Endothelial cell of umbilical vein (primary cell): ENCODE data around the gene KCNMA1.

ENCODE experiments used
- EZH2 ChIP-seq: IDR thresholded peaks from 2 replicates; pipeline ENCODE4 v1.6.1; 2012; ENCODE audit warnings: borderline replicate concordance, low read depth, mild to moderate bottlenecking, moderate library complexity, low read length, inconsistent platforms; ENCODE audit not compliant: severe bottlenecking
- FOS ChIP-seq: IDR thresholded peaks from 2 replicates; pipeline ENCODE4 v1.6.1; 2011; ENCODE audit warnings: mild to moderate bottlenecking, low read length, moderate library complexity, borderline replicate concordance; ENCODE audit not compliant: insufficient read depth
- JUN ChIP-seq: IDR thresholded peaks from 2 replicates; pipeline ENCODE4 v1.6.1; 2011; ENCODE audit warnings: borderline replicate concordance, low read depth; ENCODE audit not compliant: insufficient read length, insufficient read depth
- POLR2A ChIP-seq: IDR thresholded peaks from 2 replicates; pipeline ENCODE4 v1.6.1; 2012; ENCODE audit warnings: low read depth, mild to moderate bottlenecking, control low read depth, low read length
- TF ChIP-seq, protein P1 (sequence below), 2 donors: IDR thresholded peaks; 1 replicate in 1 of 2; 2 replicates in 1 of 2; pipeline ENCODE4 v1.5.1; 2011; ENCODE audit warnings: low read length in 2 of 2, mild to moderate bottlenecking in 2 of 2, moderate library complexity in 2 of 2, control low read depth in 1 of 2, inconsistent platforms in 1 of 2, low read depth in 1 of 2; ENCODE audit not compliant: insufficient read depth in 1 of 2; ENCODE audit errors: extremely low read depth in 1 of 2

DNA sequence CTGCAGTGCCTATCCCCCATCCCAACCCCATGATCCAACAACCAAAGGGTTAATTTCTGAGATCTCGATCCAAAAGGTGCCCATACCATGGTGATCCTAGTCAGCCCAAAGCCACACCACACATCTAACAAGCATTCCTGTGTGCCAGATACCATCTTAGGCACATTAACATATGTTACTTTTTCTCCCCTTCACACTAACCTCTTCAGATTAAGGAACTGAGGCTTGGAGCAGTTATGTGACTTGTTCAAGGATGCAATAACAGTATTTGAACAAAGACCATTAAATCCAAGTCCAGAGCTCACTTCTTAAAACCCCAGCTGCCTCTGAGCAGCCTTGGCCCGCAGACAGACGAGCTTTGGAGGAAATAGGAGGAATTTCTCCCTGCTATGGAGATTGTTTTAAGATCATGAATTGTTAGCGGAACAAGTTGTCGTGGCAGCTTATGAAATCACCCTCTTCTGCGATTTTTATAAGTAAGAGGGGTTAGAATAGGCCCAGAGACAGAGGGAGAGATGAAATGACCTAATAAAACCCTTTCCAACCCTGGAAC is 327.2 kb downstream of the KCNMA1 start:
- TF ChIP-seq, protein P1, sequence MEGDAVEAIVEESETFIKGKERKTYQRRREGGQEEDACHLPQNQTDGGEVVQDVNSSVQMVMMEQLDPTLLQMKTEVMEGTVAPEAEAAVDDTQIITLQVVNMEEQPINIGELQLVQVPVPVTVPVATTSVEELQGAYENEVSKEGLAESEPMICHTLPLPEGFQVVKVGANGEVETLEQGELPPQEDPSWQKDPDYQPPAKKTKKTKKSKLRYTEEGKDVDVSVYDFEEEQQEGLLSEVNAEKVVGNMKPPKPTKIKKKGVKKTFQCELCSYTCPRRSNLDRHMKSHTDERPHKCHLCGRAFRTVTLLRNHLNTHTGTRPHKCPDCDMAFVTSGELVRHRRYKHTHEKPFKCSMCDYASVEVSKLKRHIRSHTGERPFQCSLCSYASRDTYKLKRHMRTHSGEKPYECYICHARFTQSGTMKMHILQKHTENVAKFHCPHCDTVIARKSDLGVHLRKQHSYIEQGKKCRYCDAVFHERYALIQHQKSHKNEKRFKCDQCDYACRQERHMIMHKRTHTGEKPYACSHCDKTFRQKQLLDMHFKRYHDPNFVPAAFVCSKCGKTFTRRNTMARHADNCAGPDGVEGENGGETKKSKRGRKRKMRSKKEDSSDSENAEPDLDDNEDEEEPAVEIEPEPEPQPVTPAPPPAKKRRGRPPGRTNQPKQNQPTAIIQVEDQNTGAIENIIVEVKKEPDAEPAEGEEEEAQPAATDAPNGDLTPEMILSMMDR (IDR thresholded peaks at IDR 0.05; ENCODE audit: extremely low read depth in 1 of 2, insufficient read depth in 1 of 2, low read depth in 1 of 2, low read length in 2 of 2) = no peak
- no peak for TF ChIP-seq EZH2
- TF ChIP-seq POLR2A = no peak
- TF ChIP-seq FOS = no peak
- TF ChIP-seq JUN = no peak
